Hematopoietic multipotent progenitor cell treated with erythropoietin and hydrocortisone succinate and interleukin-3 and kit ligand, for 8 days (in vitro differentiated cells): ENCODE results near the gene SMPDL3B.
A peak's percentile ranks its signal among the peaks of the same experiment; 100 is the strongest.

ENCODE experiments used
- DNase-seq: peaks from one replicate; pipeline ENCODE4 v3.0.0-alpha.2; 2015

Gene SMPDL3B, protein sequence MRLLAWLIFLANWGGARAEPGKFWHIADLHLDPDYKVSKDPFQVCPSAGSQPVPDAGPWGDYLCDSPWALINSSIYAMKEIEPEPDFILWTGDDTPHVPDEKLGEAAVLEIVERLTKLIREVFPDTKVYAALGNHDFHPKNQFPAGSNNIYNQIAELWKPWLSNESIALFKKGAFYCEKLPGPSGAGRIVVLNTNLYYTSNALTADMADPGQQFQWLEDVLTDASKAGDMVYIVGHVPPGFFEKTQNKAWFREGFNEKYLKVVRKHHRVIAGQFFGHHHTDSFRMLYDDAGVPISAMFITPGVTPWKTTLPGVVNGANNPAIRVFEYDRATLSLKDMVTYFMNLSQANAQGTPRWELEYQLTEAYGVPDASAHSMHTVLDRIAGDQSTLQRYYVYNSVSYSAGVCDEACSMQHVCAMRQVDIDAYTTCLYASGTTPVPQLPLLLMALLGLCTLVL

DNA sequence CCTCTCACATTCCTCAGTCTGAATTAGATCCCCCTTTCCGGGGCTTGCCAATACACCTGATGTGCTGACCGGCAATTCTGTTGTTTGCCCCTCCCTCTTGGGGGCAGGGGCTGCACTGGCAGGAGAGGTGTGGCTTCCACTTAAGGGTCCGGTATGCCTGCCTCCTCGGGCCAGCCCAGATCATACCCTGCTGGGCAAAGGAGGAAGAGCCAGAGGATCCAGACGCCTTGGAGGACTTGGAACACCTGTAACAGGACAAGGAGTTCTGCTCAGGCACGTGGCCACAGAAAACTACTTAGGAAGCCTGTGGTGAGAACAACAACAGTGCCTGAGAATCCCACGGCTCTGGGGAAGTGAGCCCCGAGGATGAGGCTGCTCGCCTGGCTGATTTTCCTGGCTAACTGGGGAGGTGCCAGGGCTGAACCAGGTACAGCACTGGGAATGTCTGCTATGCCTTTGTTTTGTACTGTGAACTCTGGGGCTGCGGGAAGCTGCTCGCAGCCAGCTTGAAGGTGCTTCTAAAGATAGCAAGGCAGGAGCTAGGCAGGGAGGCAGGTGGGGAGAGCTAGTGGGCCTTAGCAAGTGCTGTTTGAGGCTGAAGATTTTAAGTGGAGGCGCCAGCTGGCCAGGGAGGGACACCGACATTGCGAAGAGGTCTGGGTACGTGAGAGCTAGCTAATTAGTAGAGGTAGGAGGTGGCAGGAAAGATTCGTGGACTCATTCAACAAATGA lies at the start of gene SMPDL3B:
Gene SMPDL3B, plus strand, starts transcription at position 183 of the 732 bp plus-strand sequence. Its CDS starts 184 bp downstream, at position 367.
- peak; percentile 53 for DNase-seq

DNA sequence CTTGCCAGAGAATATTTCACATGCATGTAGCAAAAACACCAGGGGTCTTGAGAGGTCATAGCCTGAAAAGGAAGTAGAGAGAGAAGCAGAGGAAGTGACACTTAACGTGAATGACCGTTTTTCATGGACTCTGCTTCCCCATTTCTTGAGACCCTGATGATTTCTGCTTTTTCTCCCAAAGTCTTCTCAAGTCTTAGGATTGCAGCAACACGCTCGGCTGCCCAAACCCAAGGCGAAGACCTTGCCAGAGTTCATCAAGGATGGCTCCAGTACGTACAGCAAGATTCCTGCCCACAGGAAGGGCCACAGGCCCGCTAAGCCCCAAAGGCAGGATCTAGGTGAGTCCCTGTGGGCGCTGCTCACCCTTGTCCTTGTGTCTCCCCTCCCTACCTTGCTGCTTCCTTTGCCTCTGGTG lies 49.7 kb upstream of the SMPDL3B start:
- no peak for DNase-seq

DNA sequence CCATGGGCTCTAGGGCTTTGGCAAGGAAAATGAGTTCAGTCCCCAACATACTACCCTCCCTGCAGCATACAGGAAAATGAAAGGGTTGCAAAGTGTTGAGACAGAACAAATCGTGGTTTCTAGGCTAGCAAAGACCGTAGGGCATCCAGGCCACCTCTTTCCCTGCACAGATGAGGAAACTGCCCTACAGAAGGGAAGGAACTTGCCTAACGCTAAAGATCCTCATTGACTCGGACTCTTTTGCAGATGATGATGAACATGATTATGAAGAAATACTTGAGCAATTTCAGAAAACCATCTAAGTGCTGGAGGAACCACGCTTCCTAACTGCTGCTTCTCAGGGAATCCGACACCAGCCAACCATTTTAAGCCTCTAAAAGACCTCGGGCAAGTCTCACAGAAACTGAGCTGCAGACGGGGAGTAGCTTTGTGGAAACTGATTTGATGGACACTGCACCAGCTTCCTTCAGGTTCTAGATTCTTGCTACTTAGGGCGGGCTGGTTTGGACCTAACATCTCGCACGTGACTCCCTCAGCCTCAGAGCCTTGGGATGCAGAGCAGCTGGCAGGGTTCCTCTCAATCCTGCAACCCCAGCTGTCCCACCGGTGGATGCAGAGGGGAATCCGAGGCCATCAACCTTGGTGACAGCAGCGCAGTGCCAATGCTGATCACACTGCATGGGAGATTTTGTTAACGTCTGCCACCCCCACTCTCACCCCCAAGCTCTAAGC lies 49.0 kb upstream of the SMPDL3B start:
- no peak for DNase-seq

DNA sequence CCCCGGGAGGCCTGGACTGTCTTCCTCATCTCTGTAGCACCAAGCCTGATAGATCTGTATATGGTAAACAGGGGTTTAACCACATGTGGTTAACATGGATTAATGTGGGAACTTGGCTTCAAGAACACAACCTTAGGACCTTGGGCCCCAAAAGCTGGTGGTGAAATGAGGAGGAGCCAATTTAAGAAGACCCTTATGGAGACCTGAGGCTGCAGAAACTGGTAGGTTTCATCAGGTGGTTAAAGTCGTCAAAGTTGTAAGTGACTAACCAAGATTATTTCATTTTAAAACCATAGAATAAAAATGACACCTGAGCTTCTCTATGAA lies 48.5 kb upstream of the SMPDL3B start:
- DNase-seq = no peak

DNA sequence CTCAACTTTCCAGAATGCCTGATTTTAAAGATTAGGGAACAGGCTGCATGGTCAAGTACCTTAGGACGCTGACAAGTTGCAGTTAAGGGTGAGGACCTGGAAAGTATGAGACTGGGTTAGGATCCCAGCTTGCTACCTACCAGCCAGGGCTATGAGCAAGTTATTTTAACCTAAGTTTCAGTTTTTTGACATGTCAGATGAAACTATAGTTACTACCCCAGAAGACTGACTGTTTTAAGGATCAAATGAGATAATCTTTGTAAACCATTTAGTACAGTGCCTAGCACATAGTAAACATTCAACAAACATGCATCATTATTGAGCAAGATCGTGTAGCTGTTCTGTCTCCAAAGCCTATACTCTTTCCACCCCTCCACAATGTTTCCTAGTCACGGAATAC lies 48.1 kb upstream of the SMPDL3B start:
- no peak for DNase-seq

DNA sequence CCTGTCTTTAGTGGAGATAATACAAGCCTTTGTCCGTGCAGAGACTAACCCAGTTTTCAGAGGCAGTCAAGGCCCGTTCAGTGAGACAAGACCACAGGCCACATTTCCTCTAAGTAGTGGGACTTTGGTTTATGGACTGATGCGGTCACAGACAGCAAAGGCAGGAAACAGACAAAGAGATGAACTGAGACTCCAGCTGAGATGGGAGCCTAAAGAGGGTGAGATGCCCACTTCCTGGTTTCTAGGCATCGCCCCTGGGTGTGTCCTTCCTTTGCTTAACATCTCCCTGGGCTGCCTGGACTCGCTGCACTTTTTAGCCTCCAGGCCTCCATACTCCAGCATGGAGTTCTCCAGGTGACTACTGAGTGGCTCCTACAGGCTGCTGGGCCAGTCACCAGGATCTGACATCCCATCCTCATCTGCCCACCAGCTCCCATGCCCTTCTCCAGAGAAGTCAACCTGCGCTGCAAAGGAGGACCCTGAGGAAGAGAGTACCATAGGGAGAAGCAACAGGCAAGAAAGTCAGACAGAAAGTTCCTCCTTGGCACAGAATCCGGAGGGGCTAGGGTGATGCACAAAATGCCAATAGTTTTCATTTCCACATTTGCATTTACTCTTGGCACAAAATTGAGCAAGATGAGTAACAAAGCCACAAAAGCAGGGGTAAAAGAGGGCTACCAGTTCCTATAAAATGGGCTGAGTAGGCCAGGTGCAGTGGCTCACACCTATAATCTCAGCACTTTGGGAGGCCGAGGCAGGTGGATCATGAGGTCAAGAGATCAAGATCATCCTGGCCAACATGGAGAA lies 47.4 kb upstream of the SMPDL3B start:
- DNase-seq = peak; percentile 49

DNA sequence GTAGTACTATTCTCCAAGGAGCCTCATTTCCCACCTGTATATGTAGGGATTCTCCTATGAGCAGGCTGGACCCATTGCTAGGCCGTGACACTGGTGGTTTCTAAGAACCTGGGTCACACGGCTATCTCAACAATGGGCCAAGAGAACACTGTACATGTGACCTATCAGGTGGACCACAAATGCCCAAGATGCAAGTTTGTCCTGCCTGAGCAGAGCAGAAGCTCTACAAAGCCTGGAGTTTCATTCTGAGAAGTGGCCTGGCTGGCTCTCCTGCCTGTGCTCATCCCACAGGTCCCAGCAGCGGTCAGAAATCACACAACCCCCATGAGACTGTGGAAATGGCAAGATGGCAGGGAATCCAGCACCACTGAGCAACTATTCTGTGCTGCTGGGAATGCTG lies 45.3 kb upstream of the SMPDL3B start:
- DNase-seq = no peak

DNA sequence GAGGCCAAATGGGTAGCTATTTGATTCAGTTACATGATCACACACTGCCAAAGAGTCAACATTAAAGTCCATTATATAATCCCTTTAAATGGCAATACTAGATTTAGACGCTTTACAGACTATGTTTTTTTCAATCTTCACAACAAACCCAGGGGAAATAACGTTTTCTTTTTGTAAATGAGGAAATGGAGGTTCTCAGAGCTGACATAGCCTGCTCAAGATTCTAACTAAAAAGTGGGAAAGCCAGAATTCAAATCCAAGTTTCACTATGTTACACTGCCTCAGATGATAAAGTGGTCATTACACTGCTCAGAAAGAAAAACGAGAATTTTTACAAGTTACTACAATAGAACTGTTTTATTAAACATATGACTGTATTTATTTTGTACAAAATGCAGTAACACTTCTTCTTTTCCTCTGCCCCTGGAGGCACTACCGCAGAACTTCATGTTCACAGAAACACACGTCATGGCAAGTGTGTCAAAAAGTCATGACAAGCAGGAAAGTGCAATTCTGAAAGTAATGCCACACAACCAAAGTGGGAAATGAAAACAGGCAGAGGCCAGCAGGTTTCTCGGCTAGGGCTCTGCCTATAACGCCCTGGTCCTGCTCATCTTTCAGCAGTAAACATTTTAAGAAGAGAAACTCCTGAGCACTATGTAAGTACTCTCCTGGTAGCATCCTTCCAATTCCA lies 43.5 kb upstream of the SMPDL3B start:
- no peak for DNase-seq

DNA sequence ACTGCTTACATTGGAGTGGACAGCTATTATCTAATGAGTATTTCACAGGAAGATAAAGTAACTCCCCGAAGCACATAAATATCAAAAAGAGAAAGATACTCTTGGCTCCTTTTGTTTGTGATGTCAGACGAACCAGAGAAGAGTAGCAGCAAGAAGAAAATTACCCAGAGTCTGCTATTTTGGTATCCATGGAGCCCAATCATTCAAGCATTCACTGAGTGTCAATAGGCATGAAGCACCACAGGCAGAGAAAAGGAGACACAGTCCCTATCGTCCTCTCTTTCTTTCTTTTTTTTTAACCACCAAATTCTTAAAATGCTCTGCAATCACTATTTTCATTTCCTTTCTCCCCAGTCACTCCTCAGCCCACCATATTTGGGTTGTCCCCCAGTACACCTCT lies 40.3 kb upstream of the SMPDL3B start:
- DNase-seq = no peak

DNA sequence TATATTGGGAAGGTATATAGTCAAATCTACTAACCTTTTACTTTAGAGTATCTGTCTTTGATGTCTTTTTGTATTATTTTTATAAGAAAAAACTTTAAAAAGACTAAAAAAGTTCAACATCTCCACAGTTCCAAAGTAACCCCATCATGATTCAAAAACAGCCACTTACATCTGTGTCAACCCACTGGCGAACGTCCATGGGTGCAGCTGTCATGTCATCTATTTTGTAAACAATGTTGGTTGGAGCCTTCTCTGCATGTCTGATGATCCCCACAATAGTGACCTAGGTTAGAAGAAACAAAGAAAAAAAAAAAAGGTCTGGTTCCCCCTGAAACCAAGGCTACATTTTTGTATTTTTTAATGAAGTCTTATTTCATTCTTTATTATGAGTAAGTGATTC lies 28.0 kb upstream of the SMPDL3B start:
- DNase-seq = no peak

DNA sequence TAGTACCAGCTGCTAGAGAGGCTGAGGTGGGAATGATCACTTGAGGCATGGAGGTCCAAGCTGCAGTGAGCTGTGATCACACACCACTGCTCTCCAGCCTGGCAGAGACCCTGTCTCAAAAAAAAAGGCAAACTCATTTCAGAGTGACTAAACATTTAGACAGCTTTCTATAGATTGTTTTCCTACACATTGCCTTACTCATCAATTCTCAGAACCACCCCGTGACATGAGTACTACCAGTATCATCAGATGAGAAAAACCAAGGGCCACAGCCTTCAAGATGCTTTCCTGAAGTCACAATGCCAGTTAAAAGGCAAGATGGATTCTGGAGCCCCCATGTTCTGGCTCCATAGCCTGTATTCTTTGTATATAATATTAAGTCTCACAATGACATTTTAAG lies 22.4 kb upstream of the SMPDL3B start:
- DNase-seq = no peak

DNA sequence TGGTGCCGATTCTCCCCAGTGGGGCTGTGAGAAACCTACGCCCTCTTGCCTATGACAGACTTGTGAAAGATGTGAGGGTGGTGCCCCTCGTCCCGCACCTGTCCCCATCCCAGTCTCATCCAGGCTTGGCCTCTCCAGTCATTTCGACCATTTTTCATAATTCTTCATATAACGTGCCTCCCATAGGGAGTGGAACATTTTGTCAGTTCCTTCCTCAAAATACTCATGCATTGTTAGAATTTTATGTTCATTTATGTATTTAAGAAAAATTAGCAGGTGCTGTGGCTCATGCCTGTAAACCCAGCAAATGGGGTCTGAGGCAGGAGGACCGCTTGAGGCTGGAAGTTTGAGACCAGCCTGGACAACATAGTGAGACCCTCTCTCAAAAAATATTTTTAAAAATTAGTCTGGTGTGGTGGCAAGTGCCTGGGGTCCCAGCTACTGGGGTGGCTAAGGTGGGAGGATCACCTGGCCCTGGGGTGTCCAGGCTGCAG lies 19.7 kb upstream of the SMPDL3B start:
- no peak for DNase-seq

DNA sequence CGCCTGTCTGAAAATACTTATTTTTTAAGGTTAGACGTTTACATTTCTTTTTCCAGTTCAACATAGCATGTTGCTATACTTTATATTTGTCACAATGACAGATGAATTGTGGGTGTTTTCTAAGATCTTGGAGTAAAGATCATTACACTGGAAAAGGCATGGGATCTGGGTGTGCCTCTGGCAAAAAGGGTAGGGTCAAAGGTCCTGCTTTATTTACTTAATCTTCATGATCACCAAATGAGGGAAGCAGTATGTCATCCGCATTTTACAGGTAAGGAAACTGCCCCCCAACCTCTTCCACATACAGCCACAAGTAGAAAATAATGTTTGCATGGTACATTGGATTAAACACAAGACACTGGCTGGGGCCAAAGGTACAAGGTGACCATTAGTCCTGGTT lies 12.5 kb upstream of the SMPDL3B start:
- DNase-seq = no peak

DNA sequence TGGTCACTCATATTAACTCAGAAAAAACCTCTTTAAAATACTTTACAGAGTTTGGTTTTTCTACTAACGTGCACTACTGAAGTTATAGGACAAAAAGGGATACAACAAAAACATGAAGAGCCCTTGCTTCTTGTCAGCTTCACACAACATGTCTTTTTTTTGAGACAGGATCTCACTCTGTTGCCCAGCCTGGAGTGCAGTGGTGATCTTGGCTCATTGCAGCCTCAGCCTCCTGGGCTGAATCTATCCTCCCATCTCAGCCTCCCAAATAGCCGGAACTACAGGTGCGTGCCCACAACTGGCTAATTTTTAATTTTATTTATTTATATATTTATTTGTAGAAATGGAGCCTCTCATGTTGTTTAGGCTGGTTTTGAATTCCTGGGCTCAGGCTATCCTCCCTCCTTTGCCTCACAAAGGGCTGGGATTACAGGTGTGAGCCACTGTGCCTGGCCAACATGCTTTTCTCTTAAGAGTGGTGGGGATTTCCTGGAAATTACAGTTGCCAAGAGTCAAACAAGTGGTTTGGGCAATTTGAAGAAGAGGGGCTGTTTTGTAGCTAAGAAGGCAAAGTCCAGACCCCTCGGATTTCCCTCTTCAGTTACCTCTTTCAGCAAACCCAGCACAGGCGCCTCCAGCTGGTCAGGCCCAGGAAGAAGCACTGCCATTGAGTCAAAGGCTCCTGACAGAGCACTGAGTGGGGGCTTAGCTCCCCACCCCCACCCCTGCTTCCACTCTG lies 6.4 kb upstream of the SMPDL3B start:
- DNase-seq = no peak

DNA sequence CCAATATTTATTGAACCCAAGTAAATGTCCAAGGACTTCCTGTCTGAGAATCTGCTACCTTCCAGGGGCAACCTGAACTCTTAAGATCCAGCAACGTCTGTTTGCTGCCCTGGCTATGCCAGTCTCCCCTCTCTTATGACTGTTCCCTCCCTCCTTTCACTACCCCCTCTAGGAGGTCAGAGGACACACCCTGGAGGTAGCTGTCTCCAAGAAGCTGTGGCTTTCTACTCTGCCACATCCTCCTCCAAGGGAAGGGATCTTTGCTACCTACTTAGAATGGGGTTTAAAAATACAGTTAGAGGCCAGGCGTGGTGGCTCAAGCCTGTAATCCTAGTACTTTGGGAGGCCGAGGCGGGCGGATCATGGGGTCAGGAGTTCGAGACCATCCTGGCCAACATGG lies 3.6 kb upstream of the SMPDL3B start:
- DNase-seq = no peak

DNA sequence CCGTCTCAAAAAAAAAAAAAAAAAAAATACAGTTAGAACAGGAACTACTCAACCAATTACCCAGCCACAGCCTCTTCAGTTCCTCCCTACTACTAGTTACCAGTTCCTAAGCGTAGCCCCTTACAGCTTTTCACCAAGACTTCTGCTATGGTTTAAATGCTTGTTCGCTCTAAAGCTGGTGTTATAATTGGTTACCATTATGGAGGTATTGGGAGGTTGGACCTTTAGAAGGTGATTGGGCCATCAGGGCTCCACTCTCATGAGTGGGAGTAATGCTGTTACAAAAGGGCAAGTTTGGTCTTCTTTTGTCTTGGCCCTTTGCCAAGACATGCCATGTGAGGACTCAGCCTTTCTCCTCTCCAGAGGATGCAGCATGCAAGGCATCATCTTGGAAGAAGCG lies 3.0 kb upstream of the SMPDL3B start:
- DNase-seq = peak; percentile 44

DNA sequence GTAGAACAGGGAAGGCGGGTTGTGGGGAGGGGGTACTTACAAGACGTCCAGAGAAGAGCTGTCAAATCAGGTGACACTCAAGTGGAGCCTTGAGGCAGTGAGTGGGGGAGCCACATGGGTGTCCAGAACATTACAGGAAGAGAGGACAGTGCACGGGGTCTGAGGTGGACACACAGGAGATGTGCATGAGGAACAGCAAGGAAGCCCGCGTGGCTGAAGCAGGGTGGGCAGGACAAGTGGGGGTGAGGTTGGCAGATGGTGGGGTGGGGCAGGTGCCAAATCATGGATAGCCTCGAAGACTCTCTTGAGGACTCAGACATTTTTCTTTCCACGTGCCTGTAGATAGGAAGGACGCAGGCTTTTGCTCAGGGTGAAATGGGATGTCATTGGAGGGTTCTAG lies 921 bp downstream of the SMPDL3B start:
- no peak for DNase-seq

DNA sequence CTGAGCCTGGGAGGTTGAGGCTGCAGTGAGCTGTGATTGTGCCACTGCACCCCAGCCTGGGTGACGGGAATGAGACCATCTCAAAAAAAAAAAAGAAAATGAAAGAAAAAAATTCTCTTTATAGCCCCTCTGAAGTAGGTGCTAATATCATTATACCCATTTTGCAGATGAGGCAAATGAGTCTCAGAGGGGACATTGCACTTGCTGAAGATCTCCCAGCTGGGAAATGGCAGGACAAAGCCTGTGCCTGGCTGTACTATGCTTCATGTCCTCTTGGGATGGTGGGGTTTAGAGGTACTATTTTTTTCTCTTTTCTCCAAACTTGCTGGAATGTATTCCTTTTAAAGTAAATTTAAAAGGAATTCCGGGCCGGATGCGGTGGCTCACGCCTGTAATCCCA lies 1.6 kb downstream of the SMPDL3B start:
- DNase-seq = no peak

DNA sequence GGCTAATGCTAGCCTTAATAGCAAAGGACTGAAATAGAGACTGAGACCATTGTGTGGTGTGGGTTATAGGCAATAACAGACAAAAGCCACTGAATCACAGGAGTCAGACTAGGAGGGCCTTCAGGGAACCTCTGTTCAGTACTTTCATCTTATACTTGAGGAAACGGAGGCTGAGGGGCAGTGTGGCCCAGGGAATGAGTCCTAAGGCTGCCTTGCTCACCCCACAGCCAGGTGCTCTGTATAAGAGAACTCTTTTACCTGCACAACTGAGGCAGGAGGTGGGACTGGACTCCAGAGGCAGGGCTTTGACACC lies 2.7 kb downstream of the SMPDL3B start:
- DNase-seq = no peak

DNA sequence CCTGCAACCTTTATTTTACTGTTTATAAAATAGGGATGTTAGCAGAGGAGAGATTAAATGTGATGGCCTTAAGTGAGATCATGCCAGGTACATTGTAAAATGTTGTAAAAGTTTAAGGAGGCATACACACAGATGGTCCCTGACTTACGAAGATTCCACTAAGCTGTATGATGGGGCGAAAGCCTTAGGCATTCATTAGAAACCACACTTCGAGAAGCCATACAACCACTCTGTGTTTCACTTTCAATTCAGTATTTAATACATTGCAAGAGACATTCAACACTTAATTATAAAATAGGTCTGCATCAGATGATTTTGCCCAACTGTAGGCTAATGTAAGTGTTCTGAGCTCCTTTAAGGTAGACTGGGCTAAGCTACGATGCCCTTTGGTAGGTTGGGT lies 3.7 kb downstream of the SMPDL3B start:
- DNase-seq = no peak

DNA sequence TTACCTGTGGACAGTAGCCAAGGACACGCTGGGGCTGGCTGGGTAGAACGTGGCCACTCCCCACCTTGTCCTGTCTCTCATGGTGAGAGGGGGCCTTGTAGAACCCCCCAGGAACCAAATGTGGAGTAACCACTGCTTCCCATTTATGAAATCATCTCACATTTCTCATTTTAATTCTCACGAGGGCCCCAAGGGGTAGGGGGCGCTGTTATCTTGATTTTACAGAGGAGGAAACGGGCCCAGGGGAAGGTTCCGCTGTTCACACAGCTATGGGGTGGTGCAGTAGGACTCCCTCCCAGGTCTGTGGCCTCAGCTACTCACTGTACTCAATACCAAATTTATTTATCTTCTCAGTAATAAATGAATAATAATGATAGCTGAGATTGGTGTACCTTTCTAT lies 5.5 kb downstream of the SMPDL3B start:
- DNase-seq = peak; percentile 66
